HG02884 (cell line): ENCODE data around the gene FLVCR1.
A peak's percentile ranks its signal among the peaks of the same experiment; 100 is the strongest.

Source experiments
- ATAC-seq: cut with Tn5 transposase; IDR thresholded peaks from one replicate; pipeline ENCODE4 v1.9.1; 2021; ENCODE audit warnings: mild to moderate bottlenecking, moderate library complexity; ENCODE audit not compliant: unreplicated experiment

Gene FLVCR1

GRCh38 chr1:212915245-212916091 lies 57.4 kb downstream of the FLVCR1 start:
- no peak for ATAC-seq

GRCh38 chr1:212916481-212917133 lies 58.5 kb downstream of the FLVCR1 start:
- ATAC-seq = no peak

DNA sequence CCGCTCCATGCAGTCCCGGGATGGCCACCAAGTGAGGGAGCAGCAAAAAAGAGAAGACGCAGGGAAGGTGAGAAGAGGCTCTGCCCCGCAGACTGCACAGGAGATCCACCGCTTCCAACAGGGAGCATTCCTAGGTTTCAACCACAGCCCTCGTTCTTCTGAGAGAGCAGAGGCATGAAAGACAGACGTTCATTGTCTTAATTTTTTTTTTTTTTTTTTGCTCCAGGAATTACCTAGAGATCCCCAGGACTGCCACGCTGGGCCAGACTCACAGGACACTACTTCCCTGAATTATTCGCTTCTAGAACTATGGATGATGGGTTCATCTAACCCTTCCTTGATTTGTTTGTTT lies 59.0 kb downstream of the FLVCR1 start:
- ATAC-seq = no peak

GRCh38 chr1:212917858-212918257 lies 59.8 kb downstream of the FLVCR1 start:
- no peak for ATAC-seq

DNA sequence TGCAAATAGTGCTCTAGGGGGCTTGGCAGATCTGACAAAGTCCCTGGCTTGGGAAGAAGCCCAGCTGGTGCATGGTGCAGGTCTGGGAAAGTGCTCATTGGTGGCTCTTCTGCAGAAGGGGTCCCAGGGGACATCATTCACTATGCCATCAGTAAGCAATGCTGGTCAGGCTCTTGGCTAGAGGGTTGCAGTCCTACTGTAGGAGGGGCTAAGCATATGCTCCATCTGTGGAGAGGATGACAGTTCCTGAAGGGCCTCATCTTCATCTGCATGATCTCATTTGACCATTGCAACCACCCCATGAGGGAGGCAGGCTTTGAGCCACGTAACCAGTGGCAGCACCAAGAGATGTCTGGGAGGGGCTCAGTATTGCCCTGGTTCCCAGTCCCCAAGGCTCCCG lies 60.7 kb downstream of the FLVCR1 start:
- no peak for ATAC-seq

DNA sequence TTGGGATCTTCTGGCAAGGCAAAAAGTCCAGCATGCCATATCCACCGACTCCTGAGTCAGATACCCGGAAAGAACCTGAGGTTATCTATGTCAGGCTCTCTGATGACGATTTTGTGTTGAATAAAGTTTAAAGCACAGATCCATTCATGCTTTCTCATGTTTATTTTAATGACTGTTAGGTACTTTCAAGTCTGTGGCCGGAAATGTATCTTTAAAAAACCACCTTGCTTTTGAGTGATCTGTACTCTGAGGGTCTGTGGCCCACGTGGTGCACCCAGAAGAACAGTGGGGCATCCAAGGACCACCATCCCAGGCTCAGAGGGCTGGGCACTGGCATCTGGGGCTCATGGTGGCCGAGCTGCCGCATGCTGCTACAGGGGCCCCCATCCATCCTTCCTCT lies 62.2 kb downstream of the FLVCR1 start:
- no peak for ATAC-seq

- no peak for ATAC-seq
Measured at GRCh38 chr1:212920896-212921295, 62.8 kb downstream of the FLVCR1 start.

DNA sequence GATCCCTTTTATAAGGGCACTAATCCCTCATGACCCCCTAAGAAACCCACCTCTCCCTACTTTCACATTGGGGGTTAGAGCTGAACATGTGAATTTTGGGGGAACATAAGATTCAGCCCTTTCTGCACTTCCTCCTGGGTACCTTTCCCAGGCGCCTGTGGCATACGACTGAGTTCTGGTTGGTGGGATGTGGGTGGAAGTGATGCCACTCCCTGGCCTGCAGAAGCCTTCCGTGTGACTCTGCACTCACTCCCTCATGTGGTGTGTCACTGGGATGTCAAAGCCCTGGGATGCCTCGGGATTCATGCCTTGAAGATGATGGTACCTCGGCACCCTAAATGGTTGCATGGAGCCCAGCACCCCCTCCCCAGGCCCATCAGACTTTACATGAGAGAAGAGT lies 63.9 kb downstream of the FLVCR1 start:
- no peak for ATAC-seq

- no peak for ATAC-seq
Measured at GRCh38 chr1:212926372-212926771, 68.3 kb downstream of the FLVCR1 start.

- ATAC-seq = peak; percentile 74
Measured at GRCh38 chr1:212928323-212929291, 70.5 kb downstream of the FLVCR1 start.

- ATAC-seq = no peak
Measured at GRCh38 chr1:212930986-212931678, 73.1 kb downstream of the FLVCR1 start.

GRCh38 chr1:212933815-212934471 lies 75.9 kb downstream of the FLVCR1 start:
- no peak for ATAC-seq

- ATAC-seq = no peak
Measured at GRCh38 chr1:212935387-212935981, 77.4 kb downstream of the FLVCR1 start.

DNA sequence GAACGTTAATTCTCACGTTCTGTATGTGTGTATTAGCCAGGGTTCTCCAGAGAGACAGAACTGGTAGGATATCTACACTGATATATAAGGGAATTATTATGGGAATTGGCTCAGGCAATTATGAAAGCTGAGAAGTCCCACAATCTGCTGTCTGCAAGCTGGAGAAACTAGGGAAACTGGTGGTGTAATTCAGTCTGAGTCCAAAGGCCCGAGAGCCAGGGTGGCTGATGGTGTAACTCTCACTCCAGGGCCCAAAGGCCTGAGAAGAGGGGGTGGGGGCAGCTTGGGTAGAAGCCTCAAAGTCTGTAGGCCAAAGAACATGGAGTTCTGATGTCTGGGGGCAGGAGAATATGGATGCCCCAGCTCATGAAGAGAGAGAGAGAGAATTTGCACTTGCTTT lies 79.0 kb downstream of the FLVCR1 start:
- no peak for ATAC-seq

DNA sequence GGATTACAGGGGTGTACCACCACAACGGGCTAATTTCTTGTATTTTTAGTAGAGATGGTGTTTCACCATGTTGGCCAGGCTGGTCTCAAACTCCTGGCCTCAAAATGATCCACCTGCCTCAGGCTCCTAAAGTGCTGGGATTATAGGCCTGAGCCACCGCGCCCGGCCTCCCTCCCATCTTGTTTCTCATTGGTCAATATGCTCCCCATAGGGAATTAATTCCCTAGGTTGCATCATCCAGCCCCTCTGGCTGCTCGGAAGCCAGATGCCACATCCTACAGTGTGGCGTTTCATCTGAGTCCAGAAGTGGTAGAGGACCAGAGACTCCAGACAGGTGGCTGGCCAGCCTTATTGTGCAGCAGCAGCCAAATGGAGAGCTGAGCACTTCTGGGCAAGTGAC lies 80.8 kb downstream of the FLVCR1 start:
- no peak for ATAC-seq

DNA sequence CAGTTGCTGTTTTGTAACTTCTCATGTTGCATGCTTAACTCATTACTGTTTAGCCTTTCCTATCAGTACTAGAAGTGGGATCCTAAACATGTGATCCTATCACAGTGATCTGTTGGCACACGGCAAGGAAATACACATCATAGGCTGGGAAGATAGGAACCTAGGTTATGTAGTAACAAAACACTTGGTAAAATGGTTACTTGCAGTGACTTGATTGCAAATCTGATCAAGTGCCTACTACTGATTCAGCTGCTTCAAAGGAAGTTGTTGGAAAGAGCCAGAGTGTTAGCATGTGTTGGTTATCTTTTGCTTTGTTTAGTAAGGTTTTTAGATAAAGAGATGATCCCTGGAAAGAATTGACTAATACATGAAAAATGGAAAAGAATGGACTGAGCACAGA lies 83.4 kb downstream of the FLVCR1 start:
- no peak for ATAC-seq

DNA sequence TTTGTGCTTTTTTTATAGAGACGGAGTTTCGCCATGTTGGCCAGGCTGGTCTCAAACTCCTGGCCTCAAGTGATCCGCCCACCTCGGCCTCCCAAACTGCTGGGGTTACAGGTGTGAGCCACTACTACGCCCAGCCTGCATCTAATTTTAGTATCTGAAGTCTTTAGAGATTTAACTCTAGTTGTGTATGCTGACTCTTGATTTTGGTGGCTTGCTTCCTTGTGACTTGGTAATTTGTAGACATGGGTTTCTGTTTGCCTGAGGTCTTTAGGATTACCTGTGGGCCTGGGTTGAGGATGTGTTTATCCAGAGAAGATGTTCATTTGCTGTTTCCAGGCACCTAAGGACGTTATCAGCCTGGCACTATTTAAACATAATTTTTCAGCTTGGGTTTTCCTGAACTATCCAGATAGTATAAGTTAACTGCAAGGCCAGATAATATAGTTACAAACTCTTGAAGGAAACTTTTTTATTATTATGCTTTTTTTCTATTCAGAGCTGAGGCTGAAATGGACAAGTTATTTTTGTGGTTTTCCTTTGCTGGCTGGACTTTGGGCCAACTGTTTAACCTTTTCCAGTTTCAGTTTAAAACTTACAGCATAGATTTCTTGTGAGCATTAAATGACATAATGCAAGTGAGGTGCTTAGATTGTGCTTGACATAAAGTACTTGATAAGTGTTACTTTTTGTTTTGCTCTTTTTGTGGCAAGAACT lies 84.8 kb downstream of the FLVCR1 start:
- ATAC-seq = no peak

DNA sequence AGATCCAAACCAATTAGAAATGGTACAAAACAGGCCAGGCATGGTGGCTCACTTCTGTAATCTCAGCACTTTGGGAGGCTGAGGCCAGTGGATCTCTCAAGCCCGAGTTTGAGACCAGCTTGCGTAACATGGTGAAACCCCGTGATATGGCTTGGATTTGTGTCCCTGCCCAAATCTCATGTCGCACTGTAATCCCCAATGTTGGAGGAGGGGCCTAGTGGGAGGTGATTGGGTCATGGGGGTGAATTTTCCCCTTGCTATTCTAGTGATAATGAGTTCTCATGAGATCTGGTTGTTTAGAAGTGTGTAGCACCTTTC lies 85.3 kb downstream of the FLVCR1 start:
- ATAC-seq = no peak

DNA sequence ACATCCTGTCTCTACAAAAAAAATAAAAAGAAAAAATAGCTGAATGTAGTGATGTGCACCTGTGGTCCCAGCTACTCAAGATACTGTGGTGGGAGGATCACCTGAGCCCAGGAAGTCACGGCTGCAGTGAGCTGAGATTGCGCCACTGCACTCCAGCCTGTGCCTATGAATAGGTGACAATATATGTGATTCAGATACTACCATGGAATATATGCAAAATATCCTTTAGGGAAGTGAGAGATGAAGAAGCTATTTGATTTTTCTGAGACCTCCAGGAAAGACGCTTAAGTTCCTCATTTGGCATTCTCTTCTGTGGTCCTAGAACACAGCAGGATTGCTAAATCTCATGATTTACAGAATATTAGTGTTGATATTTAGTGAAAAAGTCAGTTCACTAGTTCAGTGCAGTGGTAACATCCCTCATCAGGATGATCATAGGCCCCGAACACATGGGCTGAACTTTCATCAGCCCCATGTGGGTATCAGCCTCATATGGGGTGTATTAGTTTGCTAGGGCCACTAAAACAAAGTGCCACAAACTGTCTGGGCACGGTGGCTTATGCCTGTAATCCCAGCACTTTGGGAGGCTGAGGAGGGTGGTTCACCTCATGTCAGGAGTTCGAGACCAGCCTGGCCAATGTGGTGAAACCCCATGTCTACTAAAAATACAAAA lies 86.3 kb downstream of the FLVCR1 start:
- peak; percentile 56 for ATAC-seq
